GM19043 (cell line): ENCODE data around the gene CCDC7.
"Not testable (repeated sequence)": the region's sequence is repeated elsewhere in the genome, so short reads cannot be mapped to it uniquely, and the experiment has no call there.

Experiments used
- ATAC-seq: cut with Tn5 transposase; IDR thresholded peaks from one replicate; pipeline ENCODE4 v1.9.1; 2021; ENCODE audit warnings: low read depth; ENCODE audit not compliant: unreplicated experiment

CCDC7 gene

DNA sequence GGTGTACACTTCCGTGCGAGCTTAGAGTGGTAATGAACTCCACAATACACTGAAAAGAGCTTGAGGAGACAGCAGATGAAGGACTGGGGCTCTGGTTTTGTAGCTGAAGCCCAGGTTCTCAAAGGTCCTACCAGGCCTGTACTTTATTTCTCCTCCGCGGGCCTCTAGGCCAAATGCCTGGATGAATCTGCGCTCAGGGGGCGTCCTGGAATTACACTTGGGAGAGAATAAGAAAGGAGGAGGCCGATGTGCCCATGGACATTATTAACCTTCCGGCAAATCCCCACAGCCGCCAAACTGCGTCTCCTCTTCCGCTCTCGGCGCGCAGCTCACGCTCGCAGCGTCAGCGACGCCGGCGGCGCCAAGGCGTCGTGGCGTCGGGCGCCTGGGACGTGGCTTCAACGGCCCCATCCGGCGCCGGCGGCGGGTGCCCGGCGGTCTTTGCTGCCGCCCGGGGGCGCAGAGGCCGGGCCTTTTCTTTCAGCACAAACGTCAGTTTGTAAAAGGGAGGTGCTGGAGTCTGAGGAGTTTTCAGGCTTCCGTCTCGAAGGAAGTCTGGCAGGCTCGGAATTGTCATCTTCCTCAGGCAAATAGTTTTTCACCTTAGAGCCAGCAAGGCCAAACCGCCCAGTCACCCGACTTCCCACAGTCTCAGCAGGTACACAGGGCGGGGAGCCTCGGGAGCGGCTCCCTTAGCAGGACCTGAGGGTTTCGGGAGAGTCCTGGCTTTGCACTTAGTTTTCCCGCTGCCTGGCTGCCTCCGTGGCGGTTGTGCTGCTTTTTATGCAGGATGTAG lies at the start of gene CCDC7:
Gene CCDC7, plus strand, starts transcription at position 401 of the 796 bp plus-strand sequence. CDS start 5,503 bp downstream, outside the sequence.
- ATAC-seq: peak; percentile 97

GRCh38 chr10:32397163-32397562 lies 48.8 kb upstream of the CCDC7 start:
- not testable (repeated sequence) for ATAC-seq

- ATAC-seq: not testable (repeated sequence)
Measured at GRCh38 chr10:32399720-32400119, 46.2 kb upstream of the CCDC7 start.

- no peak for ATAC-seq
Measured at GRCh38 chr10:32400961-32401360, 45.0 kb upstream of the CCDC7 start.

DNA sequence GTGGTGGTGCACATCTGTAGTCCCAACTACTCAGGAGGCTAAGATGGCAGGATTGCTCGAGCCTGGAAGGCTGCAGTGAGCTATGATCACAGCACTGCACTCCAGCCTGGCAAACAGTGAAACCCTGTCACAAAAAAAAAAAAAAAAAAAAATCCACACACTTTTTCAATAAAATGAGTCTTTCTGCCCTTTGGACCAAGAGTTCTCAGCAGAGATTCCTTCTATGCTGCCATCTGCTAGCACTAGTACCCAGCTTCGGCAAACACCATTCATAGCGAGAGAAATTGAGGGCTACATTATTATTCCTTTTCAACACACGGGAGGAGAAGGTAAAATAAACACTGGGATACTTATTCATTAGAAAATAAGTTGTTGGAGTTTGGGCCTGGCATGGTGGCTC lies 43.4 kb upstream of the CCDC7 start:
- ATAC-seq: no peak

DNA sequence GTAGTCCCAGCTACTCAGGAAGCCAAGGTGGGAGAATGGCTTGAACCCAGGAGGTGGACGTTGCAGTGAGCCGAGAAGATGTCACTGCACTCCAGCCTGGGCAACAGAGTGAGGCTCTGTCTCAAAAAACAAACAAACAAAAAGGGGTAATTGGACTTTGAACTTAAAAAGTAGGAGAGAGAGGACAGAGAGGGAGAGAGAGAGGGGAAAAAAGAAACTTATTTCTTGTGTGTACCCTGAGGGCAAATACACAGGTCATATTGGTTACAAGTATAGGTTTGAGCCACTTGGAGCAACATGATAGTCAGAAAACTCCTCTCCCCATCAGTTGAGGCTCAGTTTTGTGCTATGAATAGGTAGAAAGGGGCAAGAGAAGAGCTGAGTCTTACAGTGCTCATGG lies 42.8 kb upstream of the CCDC7 start:
- no peak for ATAC-seq

DNA sequence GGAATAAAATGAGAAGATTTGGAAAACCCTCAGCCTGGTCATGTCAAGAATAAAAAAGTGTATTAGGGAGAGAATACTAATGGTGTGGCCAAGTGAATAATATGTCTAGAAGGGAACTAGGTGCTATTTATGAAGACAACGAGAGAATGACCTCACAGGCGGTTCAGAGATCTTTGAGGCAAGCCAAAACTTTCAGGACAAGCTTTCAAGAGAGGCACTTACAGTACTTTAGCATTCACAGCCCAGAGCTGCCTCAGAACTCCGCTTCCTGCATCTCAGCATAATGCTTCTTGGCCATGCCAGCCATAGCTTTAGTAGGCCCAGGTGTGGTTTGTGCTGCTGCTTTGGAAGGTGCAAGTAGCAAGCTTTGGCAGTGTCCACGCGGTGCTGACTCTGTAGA lies 37.2 kb upstream of the CCDC7 start:
- ATAC-seq: no peak

DNA sequence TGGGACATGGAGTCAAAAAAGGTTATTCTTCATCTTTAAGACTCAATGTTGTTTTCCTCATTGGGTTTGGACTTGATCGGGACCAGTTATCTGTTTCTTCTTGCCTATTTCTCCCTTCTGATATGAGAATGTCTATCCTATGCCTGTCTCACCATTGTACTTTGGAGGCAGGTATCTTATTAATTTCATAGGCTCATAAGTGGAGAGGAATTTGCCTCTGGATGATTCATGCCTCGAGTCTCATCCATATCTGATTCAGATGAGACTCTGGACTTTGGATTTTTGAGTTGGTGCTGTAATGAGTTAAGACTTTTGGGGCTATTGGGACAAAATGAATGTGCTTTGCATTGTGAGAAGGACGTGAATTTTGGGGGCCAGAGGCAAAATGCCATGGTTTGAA lies 36.2 kb upstream of the CCDC7 start:
- no peak for ATAC-seq

DNA sequence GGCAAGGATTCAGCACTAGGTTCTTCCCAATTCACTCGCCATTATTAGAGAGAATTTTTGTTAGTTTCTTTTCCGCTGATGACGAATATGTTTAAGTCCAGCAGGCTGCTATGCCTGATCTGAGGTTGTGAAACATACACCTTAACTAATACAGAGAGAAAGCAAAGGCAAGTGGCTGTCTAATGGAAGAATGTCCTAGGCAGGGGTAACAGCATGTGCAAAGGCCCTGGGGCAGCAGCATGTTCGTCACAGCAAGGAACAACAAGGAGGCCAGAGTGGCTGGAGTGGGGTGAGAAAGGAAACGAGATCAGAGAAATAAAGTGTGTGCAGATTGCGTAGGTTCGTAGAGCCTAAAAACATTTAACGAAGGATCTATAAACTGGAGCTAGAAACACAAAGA lies 35.4 kb upstream of the CCDC7 start:
- no peak for ATAC-seq

- ATAC-seq: no peak
Measured at GRCh38 chr10:32411797-32412498, 34.0 kb upstream of the CCDC7 start.

GRCh38 chr10:32412499-32412853 lies 33.5 kb upstream of the CCDC7 start:
- ATAC-seq: no peak

GRCh38 chr10:32413513-32413912 lies 32.4 kb upstream of the CCDC7 start:
- no peak for ATAC-seq

DNA sequence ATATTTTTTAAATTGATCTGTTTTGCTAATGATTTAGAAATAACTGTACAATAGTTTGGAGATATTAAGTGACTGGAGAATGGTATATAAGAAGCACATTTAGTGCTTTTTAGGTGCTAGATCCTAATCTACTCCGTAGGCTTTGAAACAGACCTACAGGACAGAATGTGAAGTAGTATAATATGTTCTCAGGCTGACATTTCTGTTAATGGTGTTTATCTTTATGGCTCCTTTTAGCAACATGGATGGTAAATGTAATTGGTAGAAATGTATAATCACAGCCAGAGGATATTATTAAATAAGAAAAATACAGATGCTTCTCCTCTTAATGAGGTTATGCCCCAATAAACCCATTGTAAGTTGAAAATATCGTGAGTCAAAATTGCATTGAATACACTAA lies 30.6 kb upstream of the CCDC7 start:
- no peak for ATAC-seq

GRCh38 chr10:32417911-32418547 lies 27.9 kb upstream of the CCDC7 start:
- no peak for ATAC-seq

DNA sequence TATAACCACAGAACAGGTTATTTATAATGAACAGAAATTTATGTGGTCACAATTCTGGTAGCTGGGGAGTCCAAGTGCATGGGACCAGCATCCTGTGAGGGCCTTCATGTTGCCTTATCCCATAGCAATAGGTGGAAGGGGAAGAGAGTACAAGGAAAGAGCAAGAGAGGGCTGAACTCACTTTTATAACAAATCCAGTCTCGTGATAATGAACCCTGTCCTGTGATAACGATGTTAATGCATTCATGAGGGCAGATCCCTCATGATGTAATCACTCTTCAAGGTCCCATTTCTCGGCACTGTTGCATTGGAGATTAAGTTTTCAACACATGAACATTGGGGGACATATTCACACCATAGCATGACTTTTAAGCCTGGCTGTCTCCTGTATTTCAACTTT lies 27.4 kb upstream of the CCDC7 start:
- ATAC-seq: no peak

GRCh38 chr10:32419615-32420014 lies 26.3 kb upstream of the CCDC7 start:
- no peak for ATAC-seq

DNA sequence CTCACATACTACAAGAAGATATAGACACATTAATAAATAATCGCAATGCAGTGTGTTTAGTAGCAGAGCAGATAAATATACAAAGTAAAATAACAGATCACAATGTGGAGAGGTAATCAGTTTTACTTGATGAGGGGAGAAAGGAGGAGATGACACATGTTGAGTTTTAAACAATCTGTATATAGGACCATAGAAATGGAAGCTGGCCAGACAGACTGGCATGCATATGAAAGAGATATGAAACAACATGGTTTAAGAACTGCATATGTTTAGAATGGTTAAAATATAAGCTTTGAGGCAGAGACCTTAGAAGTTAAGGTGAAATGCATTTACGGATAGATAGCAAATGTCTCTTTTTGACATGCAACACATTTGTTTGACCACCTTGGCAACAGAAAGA lies 19.8 kb upstream of the CCDC7 start:
- no peak for ATAC-seq

DNA sequence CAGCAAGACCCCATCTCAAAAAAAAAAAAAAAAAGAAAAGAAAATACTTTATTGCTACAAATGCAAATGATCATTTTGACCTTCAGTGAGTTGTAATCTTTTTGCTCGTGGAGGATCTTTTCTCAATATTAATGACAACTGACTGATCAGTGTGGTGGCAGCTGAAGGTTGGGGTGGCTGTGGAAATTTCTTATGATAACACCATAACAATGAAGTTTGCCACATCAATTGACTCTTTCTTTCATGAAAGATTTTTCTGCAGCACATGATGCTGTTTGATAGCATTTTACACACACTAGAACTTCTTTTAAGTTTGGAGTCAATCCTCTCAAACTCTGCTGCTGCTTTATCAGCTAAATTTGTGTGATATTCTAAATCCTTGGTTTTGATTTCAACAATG lies 12.4 kb upstream of the CCDC7 start:
- no peak for ATAC-seq

- no peak for ATAC-seq
Measured at GRCh38 chr10:32436215-32436614, 9.7 kb upstream of the CCDC7 start.

GRCh38 chr10:32437334-32437733 lies 8.6 kb upstream of the CCDC7 start:
- no peak for ATAC-seq

DNA sequence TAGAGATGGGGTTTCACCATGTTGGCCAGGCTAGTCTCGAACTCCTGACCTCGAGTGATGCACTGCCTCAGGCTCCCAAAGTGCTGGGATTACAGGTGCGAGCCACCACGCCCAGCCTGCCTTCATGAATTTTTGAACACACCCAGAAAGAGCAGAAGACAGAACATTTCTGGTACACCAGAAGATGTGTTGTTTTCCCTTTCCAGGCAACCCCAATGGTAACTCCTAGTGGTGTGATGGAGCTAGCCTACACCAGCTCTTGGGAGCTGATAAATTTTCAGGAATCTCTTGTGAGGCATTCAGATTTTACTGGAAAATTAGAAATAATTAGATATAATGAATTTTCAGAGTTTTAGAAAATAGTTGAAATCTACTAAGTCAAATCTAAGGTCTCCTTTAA lies 904 bp upstream of the CCDC7 start:
- ATAC-seq: no peak
